Activated T-helper 1 cell treated with anti-CD3 and anti-CD28 coated beads, Interleukin-12 subunit alpha, Interleukin-12 subunit beta, Interleukin-2, Interleukin-4 antibody, amounts not matched to agents 30 ng/mL and 10 ng/mL and 1 ng/mL, durations not matched to agents 14 hours and 24 hours and 36 hours (primary cell): ENCODE measurements around the gene TTPAL. TPM values are rescaled to one million over a fixed set of nuclear protein-coding genes. Genes with fewer than 3 reads are reported as not detected.
A peak's percentile ranks its signal among the peaks of the same experiment; 100 is the strongest.
"Not testable (repeated sequence)": the region's sequence is repeated elsewhere in the genome, so short reads cannot be mapped to it uniquely, and the experiment has no call there.

Experiments
- DNase-seq: peaks from one replicate; pipeline ENCODE4 v3.0.0; 2021; ENCODE audit warnings: low spot score
- H3K27ac Mint-ChIP-seq: one replicate; pipeline ENCODE4 v1.8.0; 2021; ENCODE audit warnings: mild to moderate bottlenecking, mixed read lengths
- H3K27me3 Mint-ChIP-seq: one replicate; pipeline ENCODE4 v1.8.0; 2022; ENCODE audit warnings: mild to moderate bottlenecking, moderate library complexity, mixed read lengths; ENCODE audit not compliant: insufficient read depth
- H3K36me3 Mint-ChIP-seq: one replicate; pipeline ENCODE4 v1.8.0; 2021; ENCODE audit warnings: low read depth, mixed read lengths
- H3K4me1 Mint-ChIP-seq: one replicate; pipeline ENCODE4 v1.8.0; 2021; ENCODE audit warnings: low read depth, mixed read lengths
- H3K4me3 Mint-ChIP-seq: one replicate; pipeline ENCODE4 v1.8.0; 2021; ENCODE audit warnings: mild to moderate bottlenecking, moderate library complexity, mixed read lengths
- H3K9me3 Mint-ChIP-seq: one replicate; pipeline ENCODE4 v1.8.0; 2021; ENCODE audit warnings: mixed read lengths
- intact Hi-C: fragments of 100-400 bp; cut with micrococcal nuclease; formaldehyde crosslinking; loops from one replicate; pipeline ENCODE4 v1.15.1; 2024
- total RNA-seq: library from RNA; stranded (reverse); gene quantifications from 2 replicates; pipeline ENCODE4 v1.2.3, GENCODE V29; 2022

TTPAL gene
- total RNA-seq, 1 donor from 2014 or later = 22.9 TPM

- H3K27ac Mint-ChIP-seq = no peak overlapping the region
- no peak for DNase-seq
- no peaks in the 10 kb centered on the region for H3K4me1 Mint-ChIP-seq
- intact Hi-C loops = no loop called here
- H3K36me3 Mint-ChIP-seq = no peaks in the 10 kb centered on the region
- no peak overlapping the region for H3K4me3 Mint-ChIP-seq
- H3K9me3 Mint-ChIP-seq = no peaks in the 10 kb centered on the region
- H3K27me3 Mint-ChIP-seq = peaks cover 2% of the 10 kb centered on the region
These were observed 10.6 kb upstream of the TTPAL start for GRCh38 chr20:44465001-44465560.

- H3K4me3 Mint-ChIP-seq = no peak overlapping the region
- no peaks in the 10 kb centered on the region for H3K4me1 Mint-ChIP-seq
- H3K27me3 Mint-ChIP-seq = peaks cover 4% of the 10 kb centered on the region
- DNase-seq = no peak
- no peaks in the 10 kb centered on the region for H3K9me3 Mint-ChIP-seq
- intact Hi-C loops = no loop called here
- H3K27ac Mint-ChIP-seq = no peak overlapping the region
- H3K36me3 Mint-ChIP-seq = no peaks in the 10 kb centered on the region
These were observed 8.3 kb upstream of the TTPAL start for GRCh38 chr20:44467289-44467883.

- no peaks in the 10 kb centered on the region for H3K9me3 Mint-ChIP-seq
- no peak for DNase-seq
- no peaks in the 10 kb centered on the region for H3K36me3 Mint-ChIP-seq
- no peaks in the 10 kb centered on the region for H3K4me1 Mint-ChIP-seq
- no peak overlapping the region for H3K4me3 Mint-ChIP-seq
- H3K27me3 Mint-ChIP-seq = peaks cover 4% of the 10 kb centered on the region
- intact Hi-C loops = no loop called here
- no peak overlapping the region for H3K27ac Mint-ChIP-seq
These were observed 7.5 kb upstream of the TTPAL start for GRCh38 chr20:44468044-44468782.

- Mint-ChIP-seq H3K36me3 (no peaks in the 10 kb centered on the region), H3K4me3 (no peak overlapping the region), H3K27ac (no peak overlapping the region), H3K9me3 (no peaks in the 10 kb centered on the region), H3K4me1 (peaks cover 5% of the 10 kb centered on the region), H3K27me3 (peaks cover 3% of the 10 kb centered on the region)
- no peak for DNase-seq
- intact Hi-C loops = no loop called here
These were observed 5.3 kb upstream of the TTPAL start for GRCh38 chr20:44470327-44470726.

- H3K4me1 Mint-ChIP-seq = peaks cover 11% of the 10 kb centered on the region
- no peaks in the 10 kb centered on the region for H3K9me3 Mint-ChIP-seq
- H3K4me3 Mint-ChIP-seq = no peak overlapping the region
These were observed 4.2 kb upstream of the TTPAL start for GRCh38 chr20:44471481-44471882.

GRCh38 chr20:44472283-44472682 lies 3.4 kb upstream of the TTPAL start:
- DNase-seq, H3K27ac Mint-ChIP-seq, H3K4me3 Mint-ChIP-seq, H3K36me3 Mint-ChIP-seq, intact Hi-C loops, H3K9me3 Mint-ChIP-seq, H3K27me3 Mint-ChIP-seq: not testable (repeated sequence)
- H3K4me1 Mint-ChIP-seq = peaks cover 19% of the 10 kb centered on the region

More at GRCh38 chr20:44471481-44471882, 4.2 kb upstream of the TTPAL start:
- intact Hi-C loops = no loop called here
- Mint-ChIP-seq H3K27me3 (peaks cover 3% of the 10 kb centered on the region), H3K36me3 (no peaks in the 10 kb centered on the region), H3K27ac (no peak overlapping the region)
- DNase-seq = no peak

GRCh38 chr20:44475372-44475693 lies 341 bp upstream of the TTPAL start:
- H3K27me3 Mint-ChIP-seq = peaks cover 3% of the 10 kb centered on the region
- intact Hi-C loops = loop anchor here (1.0 to 5.0 kb wide), 6 partner anchors 47 to 265 kb away; partner anchors contain the start of genes FITM2, OSER1 and SERINC3
- peak overlapping the region; percentile 95 for H3K4me3 Mint-ChIP-seq
- peaks cover 7% of the 10 kb centered on the region for H3K36me3 Mint-ChIP-seq
- peaks cover 20% of the 10 kb centered on the region for H3K4me1 Mint-ChIP-seq
- peak overlapping the region; percentile 93 for H3K27ac Mint-ChIP-seq
- H3K9me3 Mint-ChIP-seq = no peaks in the 10 kb centered on the region
- DNase-seq = no peak

- Mint-ChIP-seq H3K27me3 (no peaks in the 10 kb centered on the region), H3K27ac (no peak overlapping the region), H3K4me1 (peaks cover 25% of the 10 kb centered on the region), H3K4me3 (peak overlapping the region; percentile 95), H3K36me3 (peaks cover 22% of the 10 kb centered on the region), H3K9me3 (no peaks in the 10 kb centered on the region)
- intact Hi-C loops = loop anchor here (2.0 to 5.0 kb wide), 2 partner anchors 90 to 408 kb away; partner anchors contain the start of gene YWHAB
- DNase-seq = no peak
These were observed 1.5 kb downstream of the TTPAL start for GRCh38 chr20:44477151-44477550.

- Mint-ChIP-seq H3K27ac (no peak overlapping the region), H3K9me3 (no peaks in the 10 kb centered on the region)
- intact Hi-C loops = loop anchor here (5.0 kb wide), 1 partner anchor 91 kb away; no protein-coding TSS in a partner anchor
These were observed 2.5 kb downstream of the TTPAL start for GRCh38 chr20:44478206-44478605.

GRCh38 chr20:44479643-44480042 lies 4.0 kb downstream of the TTPAL start:
- H3K27me3 Mint-ChIP-seq = no peaks in the 10 kb centered on the region
- H3K4me1 Mint-ChIP-seq = peaks cover 25% of the 10 kb centered on the region
- intact Hi-C loops = loop anchor here (5.0 kb wide), 1 partner anchor 92 kb away; no protein-coding TSS in a partner anchor
- peaks cover 33% of the 10 kb centered on the region for H3K36me3 Mint-ChIP-seq
- H3K27ac Mint-ChIP-seq = no peak overlapping the region
- H3K4me3 Mint-ChIP-seq = no peak overlapping the region
- H3K9me3 Mint-ChIP-seq = no peaks in the 10 kb centered on the region
- DNase-seq = no peak

More at GRCh38 chr20:44478206-44478605, 2.5 kb downstream of the TTPAL start:
- peaks cover 23% of the 10 kb centered on the region for H3K36me3 Mint-ChIP-seq
- H3K4me1 Mint-ChIP-seq = peaks cover 25% of the 10 kb centered on the region
- H3K4me3 Mint-ChIP-seq = no peak overlapping the region
- no peaks in the 10 kb centered on the region for H3K27me3 Mint-ChIP-seq
- no peak for DNase-seq

GRCh38 chr20:44480097-44480496 lies 4.4 kb downstream of the TTPAL start:
- Mint-ChIP-seq H3K4me1 (peaks cover 24% of the 10 kb centered on the region), H3K27me3 (no peaks in the 10 kb centered on the region), H3K27ac (no peak overlapping the region), H3K36me3 (peaks cover 35% of the 10 kb centered on the region), H3K4me3 (no peak overlapping the region), H3K9me3 (no peaks in the 10 kb centered on the region)
- no peak for DNase-seq
- intact Hi-C loops = no loop called here

GRCh38 chr20:44481719-44482416 lies 6.2 kb downstream of the TTPAL start:
- Mint-ChIP-seq H3K27me3 (no peaks in the 10 kb centered on the region), H3K36me3 (peaks cover 41% of the 10 kb centered on the region), H3K27ac (no peak overlapping the region), H3K9me3 (no peaks in the 10 kb centered on the region), H3K4me3 (no peak overlapping the region), H3K4me1 (peaks cover 17% of the 10 kb centered on the region)
- no peak for DNase-seq
- intact Hi-C loops = no loop called here

- Mint-ChIP-seq H3K27me3 (no peaks in the 10 kb centered on the region), H3K4me1 (peaks cover 12% of the 10 kb centered on the region), H3K36me3 (peaks cover 40% of the 10 kb centered on the region), H3K9me3 (no peaks in the 10 kb centered on the region), H3K27ac (no peak overlapping the region), H3K4me3 (no peak overlapping the region)
- no peak for DNase-seq
- intact Hi-C loops = loop anchor here (1.0 kb wide), 1 partner anchor 122 kb away; no protein-coding TSS in a partner anchor
These were observed 7.4 kb downstream of the TTPAL start for GRCh38 chr20:44483112-44483511.
